ENCODE data around the gene EPOP. TPM values are rescaled to one million over a fixed set of nuclear protein-coding genes. Genes with fewer than 3 reads are reported as not detected.

EPOP gene
- total and polyA plus RNA-seq, 2 of the 13 experiments (the other 11 are each of a cell fraction or from before 2014, with no cell fraction given) = 14.7 to 37.8 TPM

DNA sequence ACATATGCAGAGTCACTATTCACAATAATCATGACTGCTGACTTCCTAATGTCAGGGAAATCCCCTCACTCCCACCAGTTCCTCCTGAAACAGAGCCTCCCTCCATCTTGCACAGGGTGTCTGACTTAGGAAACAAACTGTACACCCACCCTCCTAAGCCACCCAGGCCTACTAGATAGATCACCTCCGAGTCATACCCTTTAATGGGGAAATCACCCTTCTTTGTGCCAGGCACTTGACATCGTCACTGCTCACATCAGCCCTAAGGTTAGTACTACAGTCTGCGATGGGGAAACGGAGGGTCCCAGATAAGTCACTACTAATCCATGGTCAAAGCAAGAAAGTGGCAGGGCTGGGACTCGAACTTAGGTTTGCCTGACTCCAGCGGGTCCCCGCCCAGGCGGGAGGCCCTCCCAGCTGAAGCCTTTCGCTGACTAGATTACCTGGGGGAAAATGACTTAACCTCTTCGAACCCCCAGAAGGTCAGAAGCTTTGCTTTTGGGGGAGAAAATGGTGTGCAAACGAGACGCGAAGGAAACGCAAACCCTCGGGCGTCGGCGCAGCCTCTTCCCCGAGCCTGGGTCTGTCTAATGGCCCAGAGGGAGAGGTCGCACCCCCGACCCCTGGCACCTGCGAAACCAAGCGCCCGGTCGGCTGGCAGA lies 26.9 kb upstream of the EPOP start (continued):
- TF ChIP-seq, protein P1, sequence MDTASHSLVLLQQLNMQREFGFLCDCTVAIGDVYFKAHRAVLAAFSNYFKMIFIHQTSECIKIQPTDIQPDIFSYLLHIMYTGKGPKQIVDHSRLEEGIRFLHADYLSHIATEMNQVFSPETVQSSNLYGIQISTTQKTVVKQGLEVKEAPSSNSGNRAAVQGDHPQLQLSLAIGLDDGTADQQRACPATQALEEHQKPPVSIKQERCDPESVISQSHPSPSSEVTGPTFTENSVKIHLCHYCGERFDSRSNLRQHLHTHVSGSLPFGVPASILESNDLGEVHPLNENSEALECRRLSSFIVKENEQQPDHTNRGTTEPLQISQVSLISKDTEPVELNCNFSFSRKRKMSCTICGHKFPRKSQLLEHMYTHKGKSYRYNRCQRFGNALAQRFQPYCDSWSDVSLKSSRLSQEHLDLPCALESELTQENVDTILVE (CRISPR knock-in tag; IDR thresholded peaks at IDR 0.05) = no peak; the same call in 1 of the 2 replicates
- no peak for TF ChIP-seq ZNF124 (CRISPR knock-in tag; IDR thresholded peaks at IDR 0.05)
- TF ChIP-seq, protein P2, sequence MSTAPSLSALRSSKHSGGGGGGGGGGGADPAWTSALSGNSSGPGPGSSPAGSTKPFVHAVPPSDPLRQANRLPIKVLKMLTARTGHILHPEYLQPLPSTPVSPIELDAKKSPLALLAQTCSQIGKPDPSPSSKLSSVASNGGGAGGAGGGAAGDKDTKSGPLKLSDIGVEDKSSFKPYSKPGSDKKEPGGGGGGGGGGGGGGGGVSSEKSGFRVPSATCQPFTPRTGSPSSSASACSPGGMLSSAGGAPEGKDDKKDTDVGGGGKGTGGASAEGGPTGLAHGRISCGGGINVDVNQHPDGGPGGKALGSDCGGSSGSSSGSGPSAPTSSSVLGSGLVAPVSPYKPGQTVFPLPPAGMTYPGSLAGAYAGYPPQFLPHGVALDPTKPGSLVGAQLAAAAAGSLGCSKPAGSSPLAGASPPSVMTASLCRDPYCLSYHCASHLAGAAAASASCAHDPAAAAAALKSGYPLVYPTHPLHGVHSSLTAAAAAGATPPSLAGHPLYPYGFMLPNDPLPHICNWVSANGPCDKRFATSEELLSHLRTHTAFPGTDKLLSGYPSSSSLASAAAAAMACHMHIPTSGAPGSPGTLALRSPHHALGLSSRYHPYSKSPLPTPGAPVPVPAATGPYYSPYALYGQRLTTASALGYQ (CRISPR knock-in tag; IDR thresholded peaks at IDR 0.05) = peak; percentile 43; the same call in 1 of the 2 replicates
- TF ChIP-seq DR1 (CRISPR knock-in tag; IDR thresholded peaks at IDR 0.05) = no peak
- TF ChIP-seq ZNF766 (CRISPR knock-in tag; IDR thresholded peaks at IDR 0.05; ENCODE audit: borderline replicate concordance) = no peak
- no peak for TF ChIP-seq NCOR1 (IDR thresholded peaks at IDR 0.05; ENCODE audit: borderline replicate concordance, low read length)
- TF ChIP-seq TGIF2 (CRISPR knock-in tag; IDR thresholded peaks at IDR 0.05) = peak; percentile 48; the same call in 1 of the 2 replicates
- no peak for TF ChIP-seq ZNF713 (CRISPR knock-in tag; IDR thresholded peaks at IDR 0.05)
- TF ChIP-seq, protein P3, sequence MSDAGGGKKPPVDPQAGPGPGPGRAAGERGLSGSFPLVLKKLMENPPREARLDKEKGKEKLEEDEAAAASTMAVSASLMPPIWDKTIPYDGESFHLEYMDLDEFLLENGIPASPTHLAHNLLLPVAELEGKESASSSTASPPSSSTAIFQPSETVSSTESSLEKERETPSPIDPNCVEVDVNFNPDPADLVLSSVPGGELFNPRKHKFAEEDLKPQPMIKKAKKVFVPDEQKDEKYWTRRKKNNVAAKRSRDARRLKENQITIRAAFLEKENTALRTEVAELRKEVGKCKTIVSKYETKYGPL (CRISPR knock-in tag; IDR thresholded peaks at IDR 0.05) = peak; percentile 54; the same call in 1 of the 2 replicates
- TF ChIP-seq ZNF138 (CRISPR knock-in tag; IDR thresholded peaks at IDR 0.05; ENCODE audit: low read depth) = peak; percentile 10; the same call in 1 of the 2 replicates
- TF ChIP-seq ZNF451 (CRISPR knock-in tag; IDR thresholded peaks at IDR 0.05) = no peak
- TF ChIP-seq POLR2G (IDR thresholded peaks at IDR 0.05; ENCODE audit: low read depth, low read length) = peak; percentile 72
- TF ChIP-seq, protein P4, sequence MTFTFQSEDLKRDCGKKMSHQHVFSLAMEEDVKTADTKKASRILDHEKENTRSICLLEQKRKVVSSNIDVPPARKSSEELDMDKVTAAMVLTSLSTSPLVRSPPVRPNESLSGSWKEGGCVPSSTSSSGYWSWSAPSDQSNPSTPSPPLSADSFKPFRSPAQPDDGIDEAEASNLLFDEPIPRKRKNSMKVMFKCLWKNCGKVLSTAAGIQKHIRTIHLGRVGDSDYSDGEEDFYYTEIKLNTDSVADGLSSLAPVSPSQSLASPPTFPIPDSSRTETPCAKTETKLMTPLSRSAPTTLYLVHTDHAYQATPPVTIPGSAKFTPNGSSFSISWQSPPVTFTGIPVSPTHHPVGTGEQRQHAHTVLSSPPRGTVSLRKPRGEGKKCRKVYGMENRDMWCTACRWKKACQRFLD (CRISPR knock-in tag; IDR thresholded peaks at IDR 0.05; ENCODE audit: borderline replicate concordance) = no peak; the same call in 1 of the 2 replicates
- no peak for TF ChIP-seq ZNF367 (CRISPR knock-in tag; IDR thresholded peaks at IDR 0.05; ENCODE audit: borderline replicate concordance)
- TF ChIP-seq ZNF121 (CRISPR knock-in tag; IDR thresholded peaks at IDR 0.05) = no peak
- peak; percentile 39; the same call in 1 of the 2 replicates for TF ChIP-seq GATAD2A (CRISPR knock-in tag; IDR thresholded peaks at IDR 0.05)
- no peak for TF ChIP-seq MTF1 (CRISPR knock-in tag; IDR thresholded peaks at IDR 0.05)
- TF ChIP-seq, protein P5, sequence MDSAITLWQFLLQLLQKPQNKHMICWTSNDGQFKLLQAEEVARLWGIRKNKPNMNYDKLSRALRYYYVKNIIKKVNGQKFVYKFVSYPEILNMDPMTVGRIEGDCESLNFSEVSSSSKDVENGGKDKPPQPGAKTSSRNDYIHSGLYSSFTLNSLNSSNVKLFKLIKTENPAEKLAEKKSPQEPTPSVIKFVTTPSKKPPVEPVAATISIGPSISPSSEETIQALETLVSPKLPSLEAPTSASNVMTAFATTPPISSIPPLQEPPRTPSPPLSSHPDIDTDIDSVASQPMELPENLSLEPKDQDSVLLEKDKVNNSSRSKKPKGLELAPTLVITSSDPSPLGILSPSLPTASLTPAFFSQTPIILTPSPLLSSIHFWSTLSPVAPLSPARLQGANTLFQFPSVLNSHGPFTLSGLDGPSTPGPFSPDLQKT (CRISPR knock-in tag; IDR thresholded peaks at IDR 0.05; ENCODE audit: borderline replicate concordance) = no peak
- TF ChIP-seq JUN (CRISPR knock-in tag; IDR thresholded peaks at IDR 0.05) = no peak
- peak; percentile 78; the same call in 1 of the 2 replicates for TF ChIP-seq WIZ (CRISPR knock-in tag; IDR thresholded peaks at IDR 0.05)
- TF ChIP-seq RBFOX2 (IDR thresholded peaks at IDR 0.05; ENCODE audit: low read depth, low read length) = no peak
- TF ChIP-seq SP2 (CRISPR knock-in tag; IDR thresholded peaks at IDR 0.05) = no peak
- no peak for TF ChIP-seq TBP (CRISPR knock-in tag; IDR thresholded peaks at IDR 0.05)
- TF ChIP-seq MTF2 (CRISPR knock-in tag; IDR thresholded peaks at IDR 0.05; ENCODE audit: borderline replicate concordance) = peak; percentile 62; the same call in 1 of the 2 replicates
- peak; percentile 82; the same call in 1 of the 2 replicates for TF ChIP-seq ZNF550 (CRISPR knock-in tag; IDR thresholded peaks at IDR 0.05; ENCODE audit: borderline replicate concordance)
- TF ChIP-seq ZNF225 (CRISPR knock-in tag; IDR thresholded peaks at IDR 0.05) = 0 out of 2 replicates have a peak, but pooled peaks have one; percentile 5
